CD14-positive monocyte (primary cell): ENCODE measurements around the gene CPB1. TPM values are rescaled to one million over a fixed set of nuclear protein-coding genes. Genes with fewer than 3 reads are reported as not detected.

ENCODE experiments used
- DNase-seq, 3 donors: peaks; one replicate each; pipeline ENCODE4 v3.0.0-alpha.2; 2011 to 2022
- H2AFZ ChIP-seq: 2 replicates; pipeline ENCODE4 v1.6.0; 2012; ENCODE audit warnings: mild to moderate bottlenecking, low read depth, low read length, inconsistent platforms; ENCODE audit not compliant: insufficient read depth, poor library complexity, severe bottlenecking
- H3K27ac ChIP-seq, 2 donors: 1 replicate in 1 of 2; 2 replicates in 1 of 2; pipeline ENCODE4 v1.5.1; 2012 to 2013; ENCODE audit warnings: low read length in 2 of 2, control low read depth in 1 of 2, inconsistent platforms in 1 of 2, low read depth in 1 of 2, mild to moderate bottlenecking in 1 of 2
- H3K27me3 ChIP-seq, 2 donors: one replicate each; pipeline versions ENCODE4 v1.6.0 to v1.6.1; 2011 to 2013; ENCODE audit warnings: low read length in 2 of 2; ENCODE audit not compliant: control insufficient read depth in 2 of 2, insufficient read depth in 2 of 2
- H3K36me3 ChIP-seq, 2 donors: replicated peaks in 1 of 2; 1 replicate in 1 of 2; 2 replicates in 1 of 2; pipeline versions ENCODE4 v1.5.1 to v1.6.1; 2012 to 2013; ENCODE audit warnings: low read length in 2 of 2, control low read depth in 1 of 2, inconsistent platforms in 1 of 2, mild to moderate bottlenecking in 1 of 2; ENCODE audit not compliant: insufficient read depth in 2 of 2, control insufficient read depth in 1 of 2
- H3K4me1 ChIP-seq, 2 donors: 1 replicate in 1 of 2; 2 replicates in 1 of 2; pipeline versions ENCODE4 v1.5.1 to v1.6.1; 2012 to 2013; ENCODE audit warnings: low read length in 2 of 2, control low read depth in 1 of 2, inconsistent platforms in 1 of 2, mild to moderate bottlenecking in 1 of 2, moderate library complexity in 1 of 2; ENCODE audit not compliant: insufficient read depth in 2 of 2, control insufficient read depth in 1 of 2
- H3K4me2 ChIP-seq: replicated peaks from 2 replicates; pipeline ENCODE3; 2012; ENCODE audit warnings: low read length, moderate library complexity, mild to moderate bottlenecking; ENCODE audit not compliant: poor library complexity, severe bottlenecking; ENCODE audit errors: extremely low read depth
- H3K4me3 ChIP-seq, 3 experiments: fragments of 200-600 bp in 1 of 3; sonication (generic) in 1 of 3; replicated peaks in 1 of 3; 1 replicate in 2 of 3; 2 replicates in 1 of 3; pipeline ENCODE4 v1.5.1; 2011 to 2013; ENCODE audit warnings: low read length in 3 of 3, mild to moderate bottlenecking in 3 of 3, control low read depth in 2 of 3, low read depth in 2 of 3, inconsistent platforms in 1 of 3, moderate library complexity in 1 of 3
- H3K79me2 ChIP-seq: 2 replicates; pipeline ENCODE4 v1.6.0; 2012; ENCODE audit warnings: mild to moderate bottlenecking, control low read depth, inconsistent platforms, low read length, moderate library complexity; ENCODE audit not compliant: insufficient read depth
- H3K9ac ChIP-seq: 2 replicates; pipeline ENCODE4 v1.6.0; 2017; ENCODE audit warnings: low read length, mild to moderate bottlenecking; ENCODE audit not compliant: insufficient read depth, poor library complexity, severe bottlenecking
- H3K9me3 ChIP-seq, 2 donors: replicated peaks in 1 of 2; 1 replicate in 1 of 2; 2 replicates in 1 of 2; pipeline versions ENCODE4 v1.5.1 to v1.6.1; 2012 to 2013; ENCODE audit warnings: low read length in 2 of 2, control low read depth in 1 of 2; ENCODE audit not compliant: control insufficient read depth in 1 of 2, insufficient read depth in 1 of 2
- H4K20me1 ChIP-seq: 2 replicates; pipeline ENCODE4 v1.6.0; 2012; ENCODE audit warnings: mild to moderate bottlenecking, low read length, control low read depth, moderate library complexity; ENCODE audit not compliant: insufficient read depth
- H3K27ac Mint-ChIP-seq, 7 donors: one replicate each; pipeline ENCODE4 v1.8.0; 2020; ENCODE audit warnings: mild to moderate bottlenecking in 7 of 7, mixed read lengths in 7 of 7, moderate library complexity in 6 of 7, inconsistent platforms in 2 of 7
- H3K27me3 Mint-ChIP-seq, 3 donors: one replicate each; pipeline ENCODE4 v1.8.0; 2021 to 2022; ENCODE audit warnings: low read depth in 3 of 3, mild to moderate bottlenecking in 3 of 3, mixed read lengths in 3 of 3, moderate library complexity in 3 of 3, inconsistent platforms in 1 of 3
- H3K36me3 Mint-ChIP-seq, 2 donors: one replicate each; pipeline ENCODE4 v1.8.0; 2020; ENCODE audit warnings: mixed read lengths in 2 of 2, inconsistent platforms in 1 of 2, mild to moderate bottlenecking in 1 of 2
- H3K4me1 Mint-ChIP-seq: one replicate; pipeline ENCODE4 v1.8.0; 2020; ENCODE audit warnings: mild to moderate bottlenecking, mixed read lengths
- H3K4me3 Mint-ChIP-seq, 2 donors: one replicate each; pipeline ENCODE4 v1.8.0; 2020; ENCODE audit warnings: mild to moderate bottlenecking in 2 of 2, mixed read lengths in 2 of 2, moderate library complexity in 1 of 2
- H3K9me3 Mint-ChIP-seq, 7 donors: one replicate each; pipeline ENCODE4 v1.8.0; 2020 to 2022; ENCODE audit warnings: mixed read lengths in 7 of 7, mild to moderate bottlenecking in 6 of 7, moderate library complexity in 6 of 7, inconsistent platforms in 2 of 7
- CTCF ChIP-seq: fragments of 200-600 bp; IDR thresholded peaks from one replicate; pipeline ENCODE4 v1.8.0; 2022; ENCODE audit warnings: antibody characterized with exemption, mild to moderate bottlenecking
- WGBS: methylation state at CpG from one replicate; pipeline ENCODE4 v1.1.5; 2013; ENCODE audit warnings: missing lambda C conversion rate; ENCODE audit not compliant: insufficient coverage; 5-methylcytosine and 5-hydroxymethylcytosine counted together
- intact Hi-C, 2 donors: fragments of 100-400 bp; cut with micrococcal nuclease; formaldehyde crosslinking; loops; one replicate each; pipeline versions ENCODE4 v1.15.0 to v1.15.1; 2023
- polyA plus RNA-seq, 3 donors: library from polyadenylated mRNA; depleted of rRNA in 1 of 3; unstranded in 2 of 3; stranded (reverse) in 1 of 3; fragments of 300-500 nt in 2 of 3; fragments of >200 nt in 1 of 3; fragmentation: Illumina TruSeq in 2 of 3; gene quantifications; 1 replicate in 2 of 3; 2 replicates in 1 of 3; pipeline ENCODE4 v1.2.3, GENCODE V29; 2012 to 2021

CPB1 gene
- polyA plus RNA-seq, 3 donors = not detected

GRCh38 chr3:148839805-148840204 lies 12.2 kb downstream of the CPB1 start:
- Histone ChIP-seq H3K4me2 (no peak overlapping the region), H4K20me1 (no peaks in the 10 kb centered on the region), H3K79me2 (no peaks in the 10 kb centered on the region), H3K4me3 (no peak overlapping the region), H3K27ac (no peak overlapping the region), H3K27me3 (no peaks in the 10 kb centered on the region), H3K9me3 (no peaks in the 10 kb centered on the region), H3K9ac (no peak overlapping the region), H2AFZ (no peak overlapping the region), H3K36me3 (no peaks in the 10 kb centered on the region), H3K4me1 (no peaks in the 10 kb centered on the region)
- Mint-ChIP-seq H3K27me3 (no peaks in the 10 kb centered on the region), H3K9me3 (peaks cover 0 to 2% (median 0%) of the 10 kb centered on the region in 7 donors), H3K36me3 (no peaks in the 10 kb centered on the region), H3K4me1 (no peaks in the 10 kb centered on the region), H3K27ac (no peak overlapping the region), H3K4me3 (no peak overlapping the region)
- intact Hi-C loops = no loop called here
- no peak for DNase-seq
- TF ChIP-seq CTCF = no peak

GRCh38 chr3:148840451-148840850 lies 12.8 kb downstream of the CPB1 start:
- Histone ChIP-seq H3K27me3 (no peaks in the 10 kb centered on the region), H3K4me2 (no peak overlapping the region), H3K9me3 (no peaks in the 10 kb centered on the region), H3K4me3 (no peak overlapping the region), H4K20me1 (no peaks in the 10 kb centered on the region), H3K4me1 (no peaks in the 10 kb centered on the region), H3K36me3 (no peaks in the 10 kb centered on the region), H2AFZ (no peak overlapping the region), H3K9ac (no peak overlapping the region), H3K27ac (no peak overlapping the region), H3K79me2 (no peaks in the 10 kb centered on the region)
- Mint-ChIP-seq H3K36me3 (no peaks in the 10 kb centered on the region), H3K4me3 (no peak overlapping the region), H3K4me1 (no peaks in the 10 kb centered on the region), H3K27me3 (no peaks in the 10 kb centered on the region), H3K9me3 (peaks cover 0 to 2% (median 0%) of the 10 kb centered on the region in 7 donors), H3K27ac (no peak overlapping the region)
- no peak for DNase-seq
- no peak for TF ChIP-seq CTCF
- intact Hi-C loops = no loop called here
- WGBS = 100% methylated on average over 1 of the region's 4 CpGs
